T47D (cell line): ENCODE measurements around the gene CNTNAP5.
A peak's percentile ranks its signal among the peaks of the same experiment; 100 is the strongest.

Experiments
- DNase-seq, 2 experiments: peaks; one replicate each; pipeline versions ENCODE4 v3.0.0 to v3.0.0-alpha.2; 2011 to 2012; ENCODE audit warnings: low read depth in 1 of 2, low spot score in 1 of 2
- JUND ChIP-seq: IDR thresholded peaks from 2 replicates; pipeline ENCODE4 v1.6.1; 2012; ENCODE audit warnings: low read depth
- in situ Hi-C: cut with HindIII; loops from 2 replicates; pipeline ENCODE4 v1.10.0; 2016; ENCODE audit warnings: low sequenced_read_pairs, low pct_unique_long_range_greater_than_20kb

Gene CNTNAP5

GRCh38 chr2:124501575-124502152 is 476.6 kb downstream of the CNTNAP5 start:
- no peak for DNase-seq
- in situ Hi-C loops: no loop called here
- TF ChIP-seq JUND: no peak

DNA sequence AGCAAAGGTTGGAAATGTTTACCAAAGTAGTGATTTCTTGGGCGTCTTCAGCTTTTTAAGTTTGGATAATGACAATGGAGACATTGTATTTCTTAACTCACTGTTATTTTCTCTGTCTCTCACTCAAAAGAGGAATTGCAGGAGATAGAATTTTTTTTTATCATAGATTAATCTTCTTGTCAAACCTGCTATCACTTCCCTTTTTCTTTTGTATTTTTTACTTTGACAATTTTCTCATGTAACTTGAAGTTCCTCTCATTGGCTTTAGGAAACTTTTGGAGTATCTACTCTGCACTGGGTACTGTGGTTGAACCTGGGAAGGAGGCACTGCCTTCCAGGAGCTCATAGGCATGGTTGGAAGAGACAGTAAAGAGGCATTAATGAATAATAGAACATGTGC is 489.1 kb downstream of the CNTNAP5 start:
- in situ Hi-C loops: no loop called here
- TF ChIP-seq JUND: no peak
- DNase-seq: no peak

DNA sequence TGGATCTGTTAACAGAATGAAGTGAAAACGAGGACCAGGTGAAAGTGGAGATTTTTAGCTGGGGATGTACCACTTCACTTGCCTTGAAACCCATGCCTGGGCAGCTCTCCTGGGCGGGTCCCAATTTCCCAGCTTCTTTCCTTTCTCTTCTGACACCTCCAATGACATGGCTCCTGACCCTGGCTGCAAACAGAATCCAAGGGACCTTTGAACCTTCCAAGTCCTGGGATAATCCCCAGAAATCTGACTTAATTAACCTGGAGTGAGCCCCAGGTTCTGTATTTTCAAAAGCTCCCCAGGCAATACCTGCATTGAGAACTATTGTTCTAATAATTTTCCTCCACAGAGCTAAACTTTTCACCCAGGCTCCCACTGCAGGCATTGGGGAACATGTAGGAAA is 495.9 kb downstream of the CNTNAP5 start:
- in situ Hi-C loops: no loop called here
- no peak for TF ChIP-seq JUND
- no peak for DNase-seq

DNA sequence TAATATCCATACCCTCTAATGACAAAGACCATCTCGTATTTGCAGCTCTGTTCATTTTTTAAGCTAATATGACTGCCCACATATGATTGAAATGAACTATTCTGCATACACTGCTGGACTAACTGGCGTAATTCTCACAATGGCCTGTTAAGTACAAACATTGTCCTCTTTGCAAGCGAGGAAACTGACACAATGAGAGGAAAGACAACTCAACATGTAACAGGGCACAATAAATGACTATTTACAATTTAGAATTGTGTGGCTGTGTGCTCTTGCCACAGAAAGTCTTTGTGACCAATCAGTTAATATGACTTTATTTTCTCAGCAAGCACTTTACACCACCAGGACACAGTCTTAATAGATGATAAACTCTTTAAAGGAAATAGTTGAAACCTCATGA is 498.0 kb downstream of the CNTNAP5 start:
- in situ Hi-C loops: no loop called here
- no peak for DNase-seq
- no peak for TF ChIP-seq JUND

DNA sequence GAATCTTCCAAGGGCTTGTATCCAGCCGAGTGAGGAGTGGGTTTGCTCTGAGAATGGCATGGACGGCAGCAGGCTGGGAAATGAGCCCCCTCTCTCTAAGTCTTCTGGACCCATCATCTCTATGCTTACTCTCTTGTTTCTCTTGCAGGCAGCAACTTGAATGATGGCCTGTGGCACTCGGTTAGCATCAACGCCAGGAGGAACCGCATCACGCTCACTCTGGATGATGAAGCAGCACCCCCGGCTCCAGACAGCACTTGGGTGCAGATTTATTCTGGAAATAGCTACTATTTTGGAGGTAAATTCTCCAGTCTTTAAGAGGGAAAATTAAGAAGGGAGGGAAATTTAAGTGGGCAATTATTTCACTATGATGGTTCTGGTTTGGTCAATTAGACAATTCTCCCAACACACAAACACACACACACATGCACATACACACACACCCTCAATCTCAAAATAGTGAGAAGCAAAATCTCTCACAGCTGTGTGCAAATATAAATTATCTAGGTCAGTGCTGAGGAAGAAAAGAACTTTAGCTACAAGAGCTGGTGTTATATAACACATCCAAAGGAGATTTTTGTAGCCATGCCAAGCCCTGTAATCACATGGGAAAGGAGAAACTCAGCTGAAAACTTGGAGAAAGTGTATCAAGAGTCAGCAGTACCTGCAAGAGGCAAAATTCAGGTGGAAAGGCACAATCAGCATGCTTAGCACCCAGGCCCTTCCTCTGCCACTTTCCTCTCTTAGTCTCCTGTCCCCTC is 499.2 kb downstream of the CNTNAP5 start:
- in situ Hi-C loops: no loop called here
- no peak for DNase-seq
- no peak for TF ChIP-seq JUND

- in situ Hi-C loops: no loop called here
- DNase-seq: no peak
- no peak for TF ChIP-seq JUND
These were observed 501.1 kb downstream of the CNTNAP5 start for GRCh38 chr2:124526221-124526620.

DNA sequence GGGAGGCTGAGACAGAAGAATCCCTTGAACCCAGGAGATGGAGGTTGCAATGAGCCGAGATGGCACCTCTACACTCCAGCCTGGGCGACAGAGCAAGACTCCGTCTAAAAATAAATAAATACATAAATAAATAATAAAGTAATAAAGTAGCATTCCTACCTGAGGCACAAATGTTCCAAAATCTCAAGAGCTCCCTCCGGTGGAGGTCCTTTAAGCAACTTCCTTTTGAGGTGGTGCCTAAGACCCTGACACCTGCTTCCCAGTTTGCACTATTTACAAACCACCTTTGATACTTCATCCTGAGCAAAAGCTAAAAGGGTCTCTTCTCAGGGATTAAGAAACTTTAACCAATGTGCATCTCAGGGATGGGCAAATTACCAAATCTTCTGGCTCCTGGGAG is 505.1 kb downstream of the CNTNAP5 start:
- in situ Hi-C loops: no loop called here
- DNase-seq: peak in 1 of 2 experiments; percentile 1
- TF ChIP-seq JUND: no peak

GRCh38 chr2:124533226-124533954 is 508.3 kb downstream of the CNTNAP5 start:
- no peak for TF ChIP-seq JUND
- in situ Hi-C loops: no loop called here
- DNase-seq: no peak

DNA sequence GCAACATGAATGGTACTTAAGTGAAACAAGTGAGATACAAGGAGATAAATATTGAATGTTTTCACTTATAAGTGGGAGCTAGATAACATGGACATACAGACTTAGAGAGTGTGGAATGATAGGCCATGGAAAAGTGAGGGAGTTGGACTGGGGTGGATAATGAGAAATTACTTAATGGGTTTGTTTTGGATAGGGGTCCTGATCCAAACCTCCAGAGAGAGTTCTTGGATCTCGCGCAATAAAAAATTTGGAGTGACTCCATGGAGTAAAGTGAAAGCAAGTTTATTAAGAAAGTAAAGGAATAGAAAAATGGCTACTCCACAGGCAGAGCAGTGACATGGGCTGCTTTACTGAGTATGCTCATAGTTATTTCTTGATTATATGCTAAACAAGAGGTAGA is 508.9 kb downstream of the CNTNAP5 start:
- no peak for DNase-seq
- in situ Hi-C loops: no loop called here
- TF ChIP-seq JUND: no peak

GRCh38 chr2:124535816-124536215 is 510.7 kb downstream of the CNTNAP5 start:
- no peak for TF ChIP-seq JUND
- DNase-seq: no peak
- in situ Hi-C loops: no loop called here

DNA sequence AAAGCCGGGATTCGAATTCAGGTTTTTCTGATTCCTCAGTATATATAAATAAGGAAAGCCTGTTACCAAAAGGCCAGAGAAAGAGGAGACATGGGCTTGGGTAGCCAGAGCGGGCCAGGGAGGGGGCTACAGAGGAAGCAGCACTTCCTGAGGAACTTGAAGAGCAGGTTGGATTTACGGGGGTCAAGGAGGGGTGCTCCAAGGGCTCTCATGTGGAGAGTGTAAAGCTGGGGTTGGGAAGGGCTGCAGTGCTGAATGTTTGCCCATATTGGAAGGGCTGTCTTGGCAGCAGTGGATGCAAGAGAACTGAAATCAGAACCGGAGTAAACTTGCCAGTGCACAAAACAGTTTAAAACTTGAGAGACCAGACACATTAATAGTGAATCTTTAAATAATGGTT is 511.5 kb downstream of the CNTNAP5 start:
- in situ Hi-C loops: no loop called here
- no peak for TF ChIP-seq JUND
- DNase-seq: no peak

DNA sequence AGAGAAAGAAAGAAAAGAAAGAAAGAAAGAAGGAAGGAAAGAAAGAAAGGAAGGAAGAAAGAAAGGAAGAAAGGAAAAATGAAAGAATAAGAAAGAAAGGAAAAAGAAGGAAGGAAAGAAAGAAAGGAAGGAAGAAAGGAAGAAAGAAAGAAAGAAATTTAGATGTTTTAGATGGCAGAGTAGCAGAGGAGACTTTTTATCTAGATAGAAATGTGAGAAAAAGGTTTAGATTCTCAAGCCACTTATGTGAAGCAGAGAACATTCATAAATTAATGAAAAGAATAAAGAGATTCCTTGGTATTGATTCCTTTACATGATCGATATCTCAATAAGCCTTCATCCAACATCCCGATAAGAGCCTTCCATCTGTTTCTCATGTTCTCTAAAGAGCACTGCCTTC is 513.5 kb downstream of the CNTNAP5 start:
- no peak for TF ChIP-seq JUND
- no peak for DNase-seq
- in situ Hi-C loops: no loop called here

DNA sequence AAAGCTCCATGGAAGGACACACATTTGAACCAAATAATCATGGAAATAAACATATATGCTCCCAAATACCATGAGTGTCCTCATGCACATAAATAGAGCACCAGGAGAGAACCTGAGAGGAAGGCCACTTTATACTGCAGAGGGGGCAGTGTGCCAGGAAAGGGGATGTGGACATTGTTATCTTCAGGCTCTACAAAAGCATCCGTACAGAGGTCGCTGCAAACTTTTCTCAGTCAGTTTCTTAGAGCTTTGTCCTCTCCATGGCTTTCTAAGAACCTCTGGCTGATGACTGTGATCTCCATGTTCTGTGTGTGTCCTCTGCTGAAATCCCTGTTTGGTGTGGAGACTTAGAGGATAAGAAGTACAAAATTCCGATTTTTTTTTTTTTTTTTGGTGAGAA is 515.7 kb downstream of the CNTNAP5 start:
- in situ Hi-C loops: no loop called here
- no peak for TF ChIP-seq JUND
- DNase-seq: no peak
